Ovary (tissue), 9 donors: ENCODE data around the gene CDH11. TPM values are rescaled to one million over a fixed set of nuclear protein-coding genes. Genes with fewer than 3 reads are reported as not detected.

Experiments
- DNase-seq, 5 donors: peaks; one replicate each; pipeline ENCODE4 v3.0.0-alpha.2; 2019 to 2020
- H3K27ac ChIP-seq, 2 donors: fragments of 200-600 bp; one replicate each; pipeline versions ENCODE4 v1.5.1 to v1.8.0; 2019 to 2022
- H3K27me3 ChIP-seq: fragments of 200-600 bp; one replicate; pipeline ENCODE4 v1.8.0; 2022
- H3K36me3 ChIP-seq: fragments of 200-600 bp; sonication (generic); one replicate; pipeline ENCODE4 v1.5.1; 2019
- H3K4me1 ChIP-seq: one replicate; pipeline ENCODE4 v1.8.1; 2013; ENCODE audit warnings: mild to moderate bottlenecking, moderate library complexity; ENCODE audit not compliant: insufficient read depth
- H3K4me3 ChIP-seq: fragments of 200-600 bp; sonication (generic); one replicate; pipeline ENCODE4 v1.5.1; 2017
- H3K9me3 ChIP-seq, 2 donors: fragments of 200-600 bp in 1 of 2; sonication (generic) in 1 of 2; one replicate each; pipeline versions ENCODE4 v1.5.1 to v1.8.1; 2013 to 2019; ENCODE audit warnings: mild to moderate bottlenecking in 1 of 2, moderate library complexity in 1 of 2
- CTCF ChIP-seq, 3 donors: fragments of 450-650 bp in 2 of 3; fragments of 200-600 bp in 1 of 3; IDR thresholded peaks; one replicate each; pipeline versions ENCODE4 v1.5.1 to v1.8.0; 2016 to 2022; ENCODE audit warnings: antibody characterized with exemption in 3 of 3, mild to moderate bottlenecking in 1 of 3
- EP300 ChIP-seq: sonication (generic); formaldehyde crosslinking; IDR thresholded peaks from one replicate; pipeline ENCODE4 v1.6.1; 2017; ENCODE audit warnings: antibody characterized with exemption
- POLR2A ChIP-seq: fragments of 450-650 bp; IDR thresholded peaks from one replicate; pipeline ENCODE4 v1.6.1; 2017; ENCODE audit warnings: antibody characterized with exemption, mild to moderate bottlenecking, moderate library complexity
- WGBS, 3 donors: extraction: QIAGEN DNeasy Blood & Tissue Kit in 1 of 3; methylation state at CpG; one replicate each; pipeline versions ENCODE4 v1.1.5 to v1.1.7; 2013 to 2017; 5-methylcytosine and 5-hydroxymethylcytosine counted together
- intact Hi-C, 4 donors: fragments of 100-400 bp; cut with DNase I; formaldehyde crosslinking; loops; one replicate each; pipeline versions ENCODE4 v1.11.0 to v1.15.1; 2022 to 2023
- polyA plus RNA-seq, 2 donors: library from polyadenylated mRNA; stranded (reverse); fragments of 200-250 nt in 1 of 2; fragments of 350-450 nt in 1 of 2; fragmentation: Illumina TruSeq in 1 of 2; extraction: RNeasy Lipid Tissue Mini Kit (QIAGEN cat#74804) in 1 of 2; gene quantifications; one replicate each; pipeline ENCODE4 v1.2.3, GENCODE V29; 2013 to 2014
- total RNA-seq, 7 donors: library from RNA; depleted of rRNA in 2 of 7; stranded (reverse); fragments of >200 nt in 2 of 7; fragmentation: NEBNext Ultra II Directional in 3 of 7; extraction: Animal tissue kit (Norgen Biotek cat#: 25700) in 3 of 7; gene quantifications; one replicate each; pipeline versions ENCODE4 v1.1.0 to v1.2.4, GENCODE V29; 2016 to 2023
- donor health status: DM: no; HTN: no; CAD: no; lungs with moderate emphysema.
- donor health status: DM: no; HTN: no; CAD: no.
- donor health status: Bipolar disorder and iron deficiency.
- donor health status: DM: yes; HTN: yes; CAD: no.
- donor health status: DM: no; HTN: no; CAD: no.
- donor health status: DM: yes; HTN: yes; CAD: no.

The CDH11 gene
- total and polyA plus RNA-seq, 9 donors: 118 to 858 (median 478) TPM

GRCh38 chr16:64973171-64973570, 148.7 kb downstream of the CDH11 start:
- TF ChIP-seq POLR2A (no peak), CTCF (IDR thresholded peaks at IDR 0.05) (no peak), EP300 (no peak)
- DNase-seq: no peak
- 44 to 74% (median 47%) methylated on average over 2 of the region's 2 CpGs for WGBS, 3 donors
- intact Hi-C loops: no loop called here
- no peak overlapping the region for H3K27ac ChIP-seq
- no peak overlapping the region for H3K4me3 ChIP-seq
- H3K9me3 ChIP-seq: no peaks in the 10 kb centered on the region
- H3K36me3 ChIP-seq: no peaks in the 10 kb centered on the region
- peaks cover 2% of the 10 kb centered on the region for H3K4me1 ChIP-seq
- H3K27me3 ChIP-seq: no peaks in the 10 kb centered on the region

- 36 to 57% (median 53%) methylated on average over 4 of the region's 4 CpGs for WGBS, 3 donors
- no peak for DNase-seq
- Histone ChIP-seq H3K4me1 (peaks cover 2% of the 10 kb centered on the region), H3K4me3 (no peak overlapping the region), H3K27ac (no peak overlapping the region), H3K9me3 (no peaks in the 10 kb centered on the region), H3K36me3 (no peaks in the 10 kb centered on the region), H3K27me3 (no peaks in the 10 kb centered on the region)
- intact Hi-C loops: no loop called here
- TF ChIP-seq EP300 (no peak), CTCF (IDR thresholded peaks at IDR 0.05) (no peak), POLR2A (no peak)
Observed at GRCh38 chr16:64971171-64971570, 150.7 kb downstream of the CDH11 start.

- H3K4me1 ChIP-seq: no peaks in the 10 kb centered on the region
- H3K36me3 ChIP-seq: no peaks in the 10 kb centered on the region
- H3K27me3 ChIP-seq: no peaks in the 10 kb centered on the region
- no peaks in the 10 kb centered on the region for H3K9me3 ChIP-seq
- no peak overlapping the region for H3K4me3 ChIP-seq
- intact Hi-C loops: no loop called here
- DNase-seq: no peak
- TF ChIP-seq CTCF (IDR thresholded peaks at IDR 0.05): no peak
- TF ChIP-seq POLR2A: no peak
- no peak for TF ChIP-seq EP300
- H3K27ac ChIP-seq: no peak overlapping the region
- 43 to 71% (median 51%) methylated on average over 1 of the region's 1 CpG for WGBS, 3 donors
Observed at GRCh38 chr16:64969221-64969620, 152.6 kb downstream of the CDH11 start.

GRCh38 chr16:64968539-64968938, 153.3 kb downstream of the CDH11 start:
- Histone ChIP-seq H3K4me1 (no peaks in the 10 kb centered on the region), H3K4me3 (no peak overlapping the region), H3K27me3 (no peaks in the 10 kb centered on the region), H3K27ac (no peak overlapping the region), H3K36me3 (no peaks in the 10 kb centered on the region), H3K9me3 (no peaks in the 10 kb centered on the region)
- intact Hi-C loops: no loop called here
- no peak for DNase-seq
- TF ChIP-seq CTCF (IDR thresholded peaks at IDR 0.05): no peak
- TF ChIP-seq POLR2A: no peak
- TF ChIP-seq EP300: no peak
- WGBS, 3 donors: 42 to 70% (median 43%) methylated on average over 6 of the region's 6 CpGs

- no peak overlapping the region for H3K27ac ChIP-seq
- no peaks in the 10 kb centered on the region for H3K4me1 ChIP-seq
- no peak for DNase-seq
- no peaks in the 10 kb centered on the region for H3K27me3 ChIP-seq
- H3K4me3 ChIP-seq: no peak overlapping the region
- no peaks in the 10 kb centered on the region for H3K36me3 ChIP-seq
- TF ChIP-seq EP300 (no peak), CTCF (IDR thresholded peaks at IDR 0.05) (no peak), POLR2A (no peak)
- 87% methylated on average over 3 of the region's 3 CpGs for WGBS, 3 donors
- intact Hi-C loops: no loop called here
- H3K9me3 ChIP-seq: no peaks in the 10 kb centered on the region
Observed at GRCh38 chr16:64964126-64964540, 157.7 kb downstream of the CDH11 start.
